GM18858 (cell line): ENCODE data around the gene EVL.

Source experiments
- ATAC-seq: cut with Tn5 transposase; IDR thresholded peaks from one replicate; pipeline ENCODE4 v1.9.1; 2021; ENCODE audit not compliant: unreplicated experiment

EVL gene

GRCh38 chr14:100108042-100108825, 43.0 kb downstream of the EVL start:
- ATAC-seq: peak; percentile 67

GRCh38 chr14:100108840-100109593, 43.8 kb downstream of the EVL start:
- ATAC-seq: no peak

- no peak for ATAC-seq
Observed at GRCh38 chr14:100109594-100109955, 44.4 kb downstream of the EVL start.

- ATAC-seq: no peak
Observed at GRCh38 chr14:100110816-100111215, 45.6 kb downstream of the EVL start.

- ATAC-seq: no peak
Observed at GRCh38 chr14:100111931-100112704, 46.9 kb downstream of the EVL start.

GRCh38 chr14:100114109-100114765, 49.0 kb downstream of the EVL start:
- ATAC-seq: no peak

GRCh38 chr14:100115236-100115635, 50.0 kb downstream of the EVL start:
- no peak for ATAC-seq

- no peak for ATAC-seq
Observed at GRCh38 chr14:100115726-100116125, 50.5 kb downstream of the EVL start.

GRCh38 chr14:100116134-100116533, 50.9 kb downstream of the EVL start:
- ATAC-seq: no peak

- ATAC-seq: no peak
Observed at GRCh38 chr14:100117026-100117425, 51.8 kb downstream of the EVL start.

GRCh38 chr14:100117633-100118395, 52.6 kb downstream of the EVL start:
- ATAC-seq: no peak

- no peak for ATAC-seq
Observed at GRCh38 chr14:100118396-100119011, 53.3 kb downstream of the EVL start.

- ATAC-seq: no peak
Observed at GRCh38 chr14:100119251-100119650, 54.0 kb downstream of the EVL start.

- no peak for ATAC-seq
Observed at GRCh38 chr14:100120522-100121269, 55.5 kb downstream of the EVL start.

GRCh38 chr14:100121643-100122480, 56.6 kb downstream of the EVL start:
- ATAC-seq: no peak

GRCh38 chr14:100122481-100123223, 57.4 kb downstream of the EVL start:
- no peak for ATAC-seq

GRCh38 chr14:100123618-100124017, 58.4 kb downstream of the EVL start:
- no peak for ATAC-seq
